ENCODE data around the gene VMAC. TPM values are rescaled to one million over a fixed set of nuclear protein-coding genes. Genes with fewer than 3 reads are reported as not detected.

VMAC gene, protein sequence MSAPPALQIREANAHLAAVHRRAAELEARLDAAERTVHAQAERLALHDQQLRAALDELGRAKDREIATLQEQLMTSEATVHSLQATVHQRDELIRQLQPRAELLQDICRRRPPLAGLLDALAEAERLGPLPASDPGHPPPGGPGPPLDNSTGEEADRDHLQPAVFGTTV
- total RNA-seq (2014; rRNA removed; shearing (Covaris generic)) = 9.8 and 11.0 TPM in 2 replicates

DNA sequence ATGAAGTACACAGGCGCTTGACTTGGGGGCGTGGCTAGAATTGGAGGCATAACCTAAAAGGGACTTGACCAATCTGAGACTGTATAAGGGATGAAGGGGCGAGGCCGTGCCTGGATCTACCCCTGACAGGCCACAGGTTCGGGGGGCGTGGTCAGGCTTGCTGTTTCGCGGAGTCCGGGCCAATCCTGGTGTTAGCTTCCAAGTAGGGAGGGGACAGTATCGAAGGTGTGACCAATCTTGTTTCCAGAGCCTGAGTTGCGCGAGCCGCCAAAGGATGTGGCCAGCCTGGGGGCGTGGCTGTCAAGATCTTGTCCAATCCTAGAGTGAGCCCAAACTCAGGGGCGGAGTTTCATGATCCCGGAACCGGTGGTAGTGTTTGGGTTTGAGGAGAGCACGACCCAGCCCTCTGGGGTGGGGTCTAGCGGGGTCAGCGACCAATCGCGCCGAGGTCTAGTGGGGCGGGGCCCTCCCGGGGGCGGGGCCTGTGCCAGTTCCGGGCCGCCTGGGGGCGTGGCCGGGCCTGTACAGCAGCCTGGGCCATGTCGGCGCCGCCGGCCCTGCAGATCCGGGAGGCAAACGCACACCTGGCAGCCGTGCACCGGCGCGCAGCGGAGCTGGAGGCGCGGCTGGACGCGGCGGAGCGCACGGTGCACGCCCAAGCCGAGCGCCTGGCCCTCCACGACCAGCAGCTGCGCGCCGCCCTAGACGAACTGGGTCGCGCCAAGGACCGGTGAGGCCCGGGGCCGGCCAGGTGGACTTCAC, at the start of gene VMAC:
TSS of gene VMAC (plus strand) at position 521 of the 762 bp plus-strand sequence. CDS start at position 540, 19 bp downstream.

DNA sequence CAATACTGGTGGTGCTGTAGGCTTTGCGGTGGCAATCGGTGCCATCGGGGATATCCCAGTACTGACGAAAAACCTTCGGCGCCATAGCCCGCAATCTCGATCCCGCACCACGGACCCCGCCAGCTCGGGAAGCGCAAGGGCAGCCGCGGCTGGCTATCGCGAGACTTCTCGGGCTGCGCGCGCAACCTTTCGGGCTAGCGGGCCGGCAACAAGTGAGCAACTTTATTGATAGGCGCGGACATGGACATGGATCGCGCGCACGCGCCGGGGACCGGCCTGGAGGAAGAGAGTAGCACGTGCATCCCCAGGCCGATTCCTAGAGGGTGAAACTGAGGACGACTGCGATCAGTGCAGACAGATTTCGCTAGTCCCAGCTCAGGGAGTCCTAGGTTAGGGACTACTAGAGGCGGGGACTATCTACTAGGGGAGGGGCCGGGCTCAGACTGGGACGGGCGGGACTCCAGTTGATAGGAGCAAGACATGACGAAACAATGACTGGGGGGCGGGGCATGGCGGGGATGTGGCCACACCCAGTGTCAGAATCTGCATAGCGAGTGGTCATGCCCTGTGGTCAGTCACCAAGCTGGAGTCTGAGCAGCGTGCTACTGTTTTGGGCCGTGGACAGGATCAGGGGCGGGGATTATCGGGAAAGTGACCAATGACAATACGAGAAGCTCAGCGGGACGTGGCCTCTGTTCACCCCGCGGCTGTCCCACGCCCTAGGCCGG, 884 bp upstream of the VMAC start, which contains the start of gene NDUFA11:
TSS of gene NDUFA11 (minus strand) at position 167 of the 728 bp plus-strand sequence. CDS start at position 85, 82 bp downstream.

DNA sequence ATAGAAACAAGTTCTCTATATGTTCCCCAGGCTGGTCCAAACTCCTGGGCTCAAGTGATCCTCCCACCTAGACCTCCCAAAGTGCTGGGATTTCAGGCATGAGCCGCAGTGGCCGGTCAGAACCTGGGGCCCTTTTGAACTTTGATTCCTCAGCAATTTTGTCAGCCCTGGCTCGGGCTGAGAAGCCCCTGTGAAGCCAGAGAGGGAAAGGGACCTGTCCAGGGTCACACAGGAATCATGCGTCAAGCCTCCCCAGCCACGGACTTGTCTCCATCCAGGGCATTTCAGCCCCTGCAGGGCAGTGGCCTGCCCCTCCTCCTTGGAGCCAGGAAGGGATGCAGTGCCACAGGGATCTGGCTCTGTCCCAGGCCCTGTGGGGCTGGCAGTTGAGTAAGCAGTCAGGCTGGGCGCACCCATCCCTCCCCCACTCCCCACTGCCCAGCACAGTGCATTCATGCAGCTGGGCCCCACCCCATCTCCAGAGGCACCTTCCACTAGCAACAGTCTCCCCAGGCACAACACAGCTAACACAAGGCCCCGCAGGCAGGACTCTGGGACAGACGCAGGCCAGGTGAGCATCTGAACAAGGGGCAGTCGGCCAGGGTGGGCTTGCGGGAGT, 9.2 kb downstream of the VMAC start, which contains the start of gene CAPS:
TSS of gene CAPS (plus strand) at position 516 of the 619 bp plus-strand sequence. CDS start 153 bp downstream, outside the sequence.

Other genes with a start within 250 kb of the VMAC start
- gene MICOS13, start 224.4 kb upstream of the VMAC start, total RNA-seq (2014; rRNA removed; shearing (Covaris generic)) = 232 and 245 TPM in 2 replicates
- 46.2 and 46.3 TPM in 2 replicates for gene HSD11B1L, start 223.8 kb upstream of the VMAC start, total RNA-seq (2014; rRNA removed; shearing (Covaris generic))
- gene RPL36, start 214.6 kb upstream of the VMAC start, total RNA-seq (2014; rRNA removed; shearing (Covaris generic)) = 2,537 and 2,543 TPM in 2 replicates
- gene LONP1, start 184.7 kb upstream of the VMAC start, total RNA-seq (2014; rRNA removed; shearing (Covaris generic)) = 306 and 350 TPM in 2 replicates
- gene CATSPERD, start 184.2 kb upstream of the VMAC start, total RNA-seq (2014; rRNA removed; shearing (Covaris generic)) = not detected in 2 replicates
- 6.8 and 10.4 TPM in 2 replicates for gene PRR22, start 120.1 kb upstream of the VMAC start, total RNA-seq (2014; rRNA removed; shearing (Covaris generic))
- gene DUS3L, start 113.7 kb upstream of the VMAC start, total RNA-seq (2014; rRNA removed; shearing (Covaris generic)) = 102 and 105 TPM in 2 replicates
- gene NRTN, start 99.8 kb upstream of the VMAC start, total RNA-seq (2014; rRNA removed; shearing (Covaris generic)) = 1.1 and 1.2 TPM in 2 replicates
- not detected in 2 replicates for gene FUT6, start 65.2 kb upstream of the VMAC start, total RNA-seq (2014; rRNA removed; shearing (Covaris generic))
- gene FUT3, start 53.4 kb upstream of the VMAC start, total RNA-seq (2014; rRNA removed; shearing (Covaris generic)) = 0.11 TPM in 1 of 2 replicates, not detected in the other
- 0.11 TPM in 2 replicates for gene FUT5, start 34.3 kb upstream of the VMAC start, total RNA-seq (2014; rRNA removed; shearing (Covaris generic))
- gene NDUFA11, start 1.1 kb upstream of the VMAC start, total RNA-seq (2014; rRNA removed; shearing (Covaris generic)) = 279 and 320 TPM in 2 replicates
- gene CAPS, start 9.4 kb downstream of the VMAC start, total RNA-seq (2014; rRNA removed; shearing (Covaris generic)) = 185 and 250 TPM in 2 replicates
- 70.4 and 71.6 TPM in 2 replicates for gene RANBP3, start 73.3 kb downstream of the VMAC start, total RNA-seq (2014; rRNA removed; shearing (Covaris generic))
- 4.9 and 5.6 TPM in 2 replicates for gene RFX2, start 205.6 kb downstream of the VMAC start, total RNA-seq (2014; rRNA removed; shearing (Covaris generic))
- 0.19 TPM in 1 of 2 replicates, not detected in the other for gene ACSBG2, start 230.8 kb downstream of the VMAC start, total RNA-seq (2014; rRNA removed; shearing (Covaris generic))